Psoas muscle (tissue), 8 donors: ENCODE measurements around the gene PIGV. TPM values are rescaled to one million over a fixed set of nuclear protein-coding genes. Genes with fewer than 3 reads are reported as not detected.

ENCODE experiments used
- ATAC-seq, 4 donors: fragments of 200-7000 bp; cut with Tn5 transposase; one replicate each; pipeline ENCODE4 v1.9.1; 2020; ENCODE audit warnings: moderate library complexity in 3 of 4, mild to moderate bottlenecking in 2 of 4
- DNase-seq, 2 donors: peaks; one replicate each; pipeline ENCODE4 v3.0.0-alpha.2; 2020
- H3K27ac ChIP-seq: fragments of 200-600 bp; one replicate; pipeline ENCODE4 v1.8.0; 2022
- H3K27me3 ChIP-seq, 3 donors: fragments of 200-600 bp in 1 of 3; one replicate each; pipeline versions ENCODE4 v1.6.1 to v1.8.0; 2013 to 2022; ENCODE audit warnings: low read length in 2 of 3, mild to moderate bottlenecking in 2 of 3, moderate library complexity in 1 of 3; ENCODE audit not compliant: insufficient read depth in 3 of 3
- H3K36me3 ChIP-seq, 2 donors: fragments of 200-600 bp in 1 of 2; one replicate each; pipeline versions ENCODE4 v1.6.1 to v1.8.0; 2013 to 2022; ENCODE audit warnings: low read depth in 1 of 2, mild to moderate bottlenecking in 1 of 2, moderate library complexity in 1 of 2; ENCODE audit not compliant: insufficient read depth in 1 of 2
- H3K4me1 ChIP-seq: fragments of 200-600 bp; one replicate; pipeline ENCODE4 v1.8.0; 2022
- H3K4me3 ChIP-seq: fragments of 200-600 bp; one replicate; pipeline ENCODE4 v1.8.0; 2022; ENCODE audit warnings: mild to moderate bottlenecking
- H3K9me3 ChIP-seq: fragments of 200-600 bp; one replicate; pipeline ENCODE4 v1.8.0; 2022
- WGBS, 3 donors: extraction: QIAGEN DNeasy Blood & Tissue Kit; methylation state at CpG; one replicate each; pipeline versions ENCODE4 v1.1.6 to v1.1.7; 2013; 5-methylcytosine and 5-hydroxymethylcytosine counted together
- intact Hi-C, 2 donors: fragments of 100-400 bp; cut with DNase I; formaldehyde crosslinking; loops; one replicate each; pipeline versions ENCODE4 v1.11.0 to v1.14.2; 2022
- polyA plus RNA-seq, 3 donors: library from polyadenylated mRNA; stranded (reverse); fragments of 200-250 nt; gene quantifications; one replicate each; pipeline ENCODE4 v1.2.3, GENCODE V29; 2013
- total RNA-seq, 4 donors: library from RNA; stranded (reverse); fragmentation: NEBNext Ultra II Directional in 2 of 4; extraction: Animal tissue kit (Norgen Biotek cat#: 25700) in 2 of 4; gene quantifications; one replicate each; pipeline versions ENCODE4 v1.2.1 to v1.2.4, GENCODE V29; 2021 to 2023
- TF ChIP-seq, protein P1 (sequence below): fragments of 200-600 bp; IDR thresholded peaks from one replicate; pipeline ENCODE4 v1.8.0; 2022; ENCODE audit warnings: antibody characterized with exemption
- donor health status: healthy with polysubstance abuse.
- donor health status: DM: no; HTN: no; CAD: no; lungs with moderate emphysema.
- donor health status: Bipolar disorder and iron deficiency.
- donor health status: healthy.
- donor health status: DM: yes; HTN: yes; CAD: no.
- donor health status: DM: no; HTN: no; CAD: no.
- donor health status: DM: no; HTN: no; CAD: no.
- donor health status: DM: yes; HTN: yes; CAD: no.

Gene PIGV
- total and polyA plus RNA-seq, 7 donors: 2.5 to 7.4 (median 5.1) TPM

DNA sequence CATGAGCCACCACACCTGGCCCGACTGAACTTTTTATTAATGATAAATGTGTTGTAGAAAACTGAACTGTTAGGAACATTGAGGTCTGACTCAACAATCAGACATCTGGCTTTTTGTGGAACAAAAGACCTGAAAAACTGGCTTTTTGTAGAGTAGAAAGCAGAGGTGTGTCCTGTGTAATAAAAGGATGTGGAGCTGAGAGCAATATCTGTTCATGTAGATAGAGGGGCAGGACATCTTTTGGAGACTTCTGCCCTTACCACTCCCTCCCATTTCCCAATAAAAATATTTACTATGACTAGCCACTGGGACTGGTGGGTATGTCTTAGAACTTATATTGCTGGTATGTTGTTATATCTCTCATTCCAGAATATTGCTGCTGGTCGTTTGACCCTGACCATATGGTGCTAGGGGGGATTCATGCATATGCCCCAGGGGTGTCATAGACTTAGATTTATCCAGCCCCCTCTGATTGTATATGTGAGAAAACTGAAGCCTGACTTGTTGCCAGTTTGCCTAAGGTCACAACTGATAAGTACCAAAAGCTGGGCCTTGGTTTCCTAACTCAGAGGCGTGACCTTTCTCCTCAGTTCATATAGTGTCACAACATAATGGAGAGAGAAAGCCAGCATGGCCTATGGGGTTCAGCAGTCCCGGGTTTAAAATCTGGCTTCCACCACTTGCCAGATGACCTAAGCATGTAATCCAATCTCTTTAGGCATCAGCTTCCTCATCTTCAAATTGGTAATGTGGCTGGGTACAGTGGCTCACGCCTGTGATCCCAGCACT, 33.5 kb upstream of the PIGV start:
- ATAC-seq (peak in 2 of 4 donors; percentile 39 to 51), DNase-seq (no peak)
- Histone ChIP-seq H3K36me3 (peaks cover 3 to 53% of the 10 kb centered on the region in 2 donors), H3K4me3 (no peak overlapping the region), H3K4me1 (peaks cover 46% of the 10 kb centered on the region), H3K9me3 (no peaks in the 10 kb centered on the region), H3K27me3 (no peaks in the 10 kb centered on the region), H3K27ac (peak overlapping the region; percentile 56)
- TF ChIP-seq, protein P1, sequence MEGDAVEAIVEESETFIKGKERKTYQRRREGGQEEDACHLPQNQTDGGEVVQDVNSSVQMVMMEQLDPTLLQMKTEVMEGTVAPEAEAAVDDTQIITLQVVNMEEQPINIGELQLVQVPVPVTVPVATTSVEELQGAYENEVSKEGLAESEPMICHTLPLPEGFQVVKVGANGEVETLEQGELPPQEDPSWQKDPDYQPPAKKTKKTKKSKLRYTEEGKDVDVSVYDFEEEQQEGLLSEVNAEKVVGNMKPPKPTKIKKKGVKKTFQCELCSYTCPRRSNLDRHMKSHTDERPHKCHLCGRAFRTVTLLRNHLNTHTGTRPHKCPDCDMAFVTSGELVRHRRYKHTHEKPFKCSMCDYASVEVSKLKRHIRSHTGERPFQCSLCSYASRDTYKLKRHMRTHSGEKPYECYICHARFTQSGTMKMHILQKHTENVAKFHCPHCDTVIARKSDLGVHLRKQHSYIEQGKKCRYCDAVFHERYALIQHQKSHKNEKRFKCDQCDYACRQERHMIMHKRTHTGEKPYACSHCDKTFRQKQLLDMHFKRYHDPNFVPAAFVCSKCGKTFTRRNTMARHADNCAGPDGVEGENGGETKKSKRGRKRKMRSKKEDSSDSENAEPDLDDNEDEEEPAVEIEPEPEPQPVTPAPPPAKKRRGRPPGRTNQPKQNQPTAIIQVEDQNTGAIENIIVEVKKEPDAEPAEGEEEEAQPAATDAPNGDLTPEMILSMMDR: no peak
- intact Hi-C loops: no loop called here
- WGBS, 3 donors: 61 to 71% (median 61%) methylated on average over 5 of the region's 5 CpGs

DNA sequence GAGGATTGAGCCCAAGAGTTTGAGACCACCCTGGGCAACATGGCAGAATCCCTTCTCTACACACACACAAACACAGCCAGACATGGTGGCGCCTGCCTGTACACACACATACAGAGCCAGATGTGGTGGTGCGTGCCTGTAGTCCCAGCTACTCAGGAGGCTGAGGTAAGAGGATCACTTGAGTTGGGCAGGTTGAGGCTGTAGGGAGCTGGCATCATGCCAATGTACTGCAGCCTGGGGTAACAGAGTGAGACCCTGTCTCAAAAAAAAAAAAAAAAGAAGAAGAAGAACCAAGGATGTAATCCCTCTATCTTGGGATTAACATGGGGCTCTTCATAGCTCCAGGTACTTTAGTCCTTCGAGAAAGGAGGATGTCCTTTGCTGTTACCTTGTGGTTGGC, 29.4 kb upstream of the PIGV start:
- WGBS, 3 donors: 96 to 99% (median 98%) methylated on average over 3 of the region's 3 CpGs

GRCh38 chr1:26759531-26759930, 28.2 kb upstream of the PIGV start:
- TF ChIP-seq, protein P1: no peak
- Histone ChIP-seq H3K27me3 (no peaks in the 10 kb centered on the region), H3K4me3 (no peak overlapping the region)

More for the DNA sequence above, 29.4 kb upstream of the PIGV start:
- Histone ChIP-seq H3K4me3 (no peak overlapping the region), H3K27me3 (no peaks in the 10 kb centered on the region), H3K4me1 (peaks cover 14% of the 10 kb centered on the region), H3K27ac (no peak overlapping the region), H3K36me3 (peaks cover 11 to 73% of the 10 kb centered on the region in 2 donors), H3K9me3 (no peaks in the 10 kb centered on the region)
- TF ChIP-seq, protein P1: no peak
- intact Hi-C loops: no loop called here
- no peak for ATAC-seq
- DNase-seq: no peak

GRCh38 chr1:26761217-26761616, 26.5 kb upstream of the PIGV start:
- Histone ChIP-seq H3K27me3 (no peaks in the 10 kb centered on the region), H3K4me3 (no peak overlapping the region), H3K9me3 (no peaks in the 10 kb centered on the region), H3K36me3 (peaks cover 14 to 90% of the 10 kb centered on the region in 2 donors), H3K4me1 (no peaks in the 10 kb centered on the region), H3K27ac (no peak overlapping the region)
- WGBS, 3 donors: 40 to 46% (median 42%) methylated on average over 3 of the region's 3 CpGs
- TF ChIP-seq, protein P1: no peak
- no peak for DNase-seq
- intact Hi-C loops: loop anchor here in 1 of 2 donors (10.0 kb wide), 1 partner anchor 56 kb away; no protein-coding TSS in a partner anchor
- ATAC-seq: peak in 3 of 4 donors; percentile 60 to 74 (median 73)

More at GRCh38 chr1:26759531-26759930, 28.2 kb upstream of the PIGV start:
- intact Hi-C loops: no loop called here
- no peak for ATAC-seq
- H3K9me3 ChIP-seq: no peaks in the 10 kb centered on the region
- H3K4me1 ChIP-seq: peaks cover 5% of the 10 kb centered on the region
- DNase-seq: no peak
- H3K36me3 ChIP-seq: peaks cover 11 to 84% of the 10 kb centered on the region in 2 donors
- no peak overlapping the region for H3K27ac ChIP-seq
